ENCODE measurements around the gene SRPX2.

SRPX2 gene

DNA sequence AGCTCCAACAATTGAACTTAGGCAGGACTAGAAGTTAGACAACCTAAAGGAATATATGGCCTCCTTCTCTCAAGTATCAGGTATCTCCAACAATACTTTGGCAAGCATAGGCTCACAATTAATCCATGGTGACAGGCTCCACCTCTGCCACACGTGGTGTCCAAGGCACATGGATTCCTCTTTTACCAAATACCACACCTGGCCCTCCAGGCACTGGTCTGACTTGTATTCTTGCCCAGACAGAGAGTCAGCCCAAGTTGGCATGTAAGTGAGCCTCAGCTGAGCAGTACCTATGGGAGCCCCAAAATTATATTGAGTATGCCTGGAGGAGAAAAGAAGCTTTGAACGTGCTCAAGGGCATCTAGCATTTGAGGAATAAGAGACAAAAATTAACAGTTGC is 19.6 kb downstream of the SRPX2 start:
- TF ChIP-seq, protein P1, sequence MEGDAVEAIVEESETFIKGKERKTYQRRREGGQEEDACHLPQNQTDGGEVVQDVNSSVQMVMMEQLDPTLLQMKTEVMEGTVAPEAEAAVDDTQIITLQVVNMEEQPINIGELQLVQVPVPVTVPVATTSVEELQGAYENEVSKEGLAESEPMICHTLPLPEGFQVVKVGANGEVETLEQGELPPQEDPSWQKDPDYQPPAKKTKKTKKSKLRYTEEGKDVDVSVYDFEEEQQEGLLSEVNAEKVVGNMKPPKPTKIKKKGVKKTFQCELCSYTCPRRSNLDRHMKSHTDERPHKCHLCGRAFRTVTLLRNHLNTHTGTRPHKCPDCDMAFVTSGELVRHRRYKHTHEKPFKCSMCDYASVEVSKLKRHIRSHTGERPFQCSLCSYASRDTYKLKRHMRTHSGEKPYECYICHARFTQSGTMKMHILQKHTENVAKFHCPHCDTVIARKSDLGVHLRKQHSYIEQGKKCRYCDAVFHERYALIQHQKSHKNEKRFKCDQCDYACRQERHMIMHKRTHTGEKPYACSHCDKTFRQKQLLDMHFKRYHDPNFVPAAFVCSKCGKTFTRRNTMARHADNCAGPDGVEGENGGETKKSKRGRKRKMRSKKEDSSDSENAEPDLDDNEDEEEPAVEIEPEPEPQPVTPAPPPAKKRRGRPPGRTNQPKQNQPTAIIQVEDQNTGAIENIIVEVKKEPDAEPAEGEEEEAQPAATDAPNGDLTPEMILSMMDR (IDR thresholded peaks at IDR 0.05; ENCODE audit: low read depth, low read length), result no peak
- no peak for DNase-seq (ENCODE audit: extremely low read depth, low read depth)

DNA sequence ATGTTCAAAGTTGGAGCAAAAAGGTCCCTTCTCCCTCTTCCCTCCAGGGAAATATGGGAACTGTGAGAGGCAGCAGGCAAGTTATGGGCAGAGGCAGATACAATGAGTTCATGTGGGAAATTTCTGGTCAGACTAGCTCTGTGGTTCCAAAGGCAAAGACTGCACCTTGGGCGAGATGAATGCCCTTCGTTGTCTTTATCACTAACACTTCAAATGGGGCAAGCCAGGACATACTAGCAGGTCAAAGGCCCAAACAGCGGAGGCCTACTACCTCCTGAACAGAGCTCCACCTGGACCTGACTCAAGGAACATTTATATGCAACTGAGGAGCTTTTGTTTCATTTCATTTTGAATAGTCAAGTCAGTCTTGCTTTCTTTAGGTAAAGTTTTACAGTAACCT is 29.0 kb downstream of the SRPX2 start:
- TF ChIP-seq, protein P1 (IDR thresholded peaks at IDR 0.05; ENCODE audit: low read depth, low read length), result no peak
- no peak for DNase-seq (ENCODE audit: extremely low read depth, low read depth)

DNA sequence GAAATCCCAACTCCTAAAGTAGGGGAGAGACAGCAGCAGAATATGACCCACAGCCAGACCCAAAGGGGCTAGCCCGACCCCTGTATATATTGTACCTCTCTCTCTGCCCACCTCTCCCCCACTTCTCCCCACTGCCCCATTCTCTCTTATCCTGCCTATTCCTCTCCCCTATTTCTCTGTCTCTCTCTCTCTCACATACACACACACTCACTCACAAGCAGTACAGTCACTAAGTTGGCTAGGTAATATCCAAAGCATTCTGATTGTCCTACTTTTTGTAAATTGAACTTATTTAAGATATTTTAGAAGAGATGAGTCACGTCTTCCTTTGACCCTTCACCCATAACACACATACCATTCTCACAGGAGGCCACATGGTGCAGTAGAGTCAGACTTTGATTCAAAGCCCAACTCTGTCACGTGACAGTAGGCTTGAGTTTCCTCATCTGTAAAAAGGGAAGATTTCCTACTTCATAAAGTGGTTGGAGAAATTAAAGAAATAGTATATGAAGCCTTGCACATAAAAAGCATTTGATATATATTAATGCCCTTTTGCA is 29.5 kb downstream of the SRPX2 start:
- no peak for DNase-seq (ENCODE audit: extremely low read depth, low read depth)

DNA sequence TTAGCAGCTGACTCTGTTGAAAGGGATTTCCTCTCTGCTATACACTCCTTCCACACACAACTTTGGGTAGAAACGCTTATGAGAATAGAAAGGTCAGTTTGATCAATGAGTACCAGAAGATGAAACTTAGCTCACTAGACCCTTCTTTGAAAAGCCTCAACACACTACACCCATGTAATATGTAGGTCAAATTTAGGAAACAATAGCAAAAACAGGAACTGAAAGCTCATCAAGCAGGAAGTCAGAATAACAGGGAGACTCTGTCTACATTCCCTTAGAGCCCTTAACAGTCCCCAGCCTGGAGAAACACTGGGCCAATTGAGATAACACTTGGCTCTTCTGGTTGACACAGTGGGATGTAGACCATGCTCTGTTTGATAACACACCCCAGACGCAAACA is 30.7 kb downstream of the SRPX2 start:
- DNase-seq (ENCODE audit: extremely low read depth, low read depth), result no peak
- TF ChIP-seq, protein P1 (IDR thresholded peaks at IDR 0.05; ENCODE audit: low read depth, low read length), result no peak

More for the DNA sequence above, 29.5 kb downstream of the SRPX2 start:
- TF ChIP-seq, protein P1 (IDR thresholded peaks at IDR 0.05; ENCODE audit: low read depth, low read length), result no peak

DNA sequence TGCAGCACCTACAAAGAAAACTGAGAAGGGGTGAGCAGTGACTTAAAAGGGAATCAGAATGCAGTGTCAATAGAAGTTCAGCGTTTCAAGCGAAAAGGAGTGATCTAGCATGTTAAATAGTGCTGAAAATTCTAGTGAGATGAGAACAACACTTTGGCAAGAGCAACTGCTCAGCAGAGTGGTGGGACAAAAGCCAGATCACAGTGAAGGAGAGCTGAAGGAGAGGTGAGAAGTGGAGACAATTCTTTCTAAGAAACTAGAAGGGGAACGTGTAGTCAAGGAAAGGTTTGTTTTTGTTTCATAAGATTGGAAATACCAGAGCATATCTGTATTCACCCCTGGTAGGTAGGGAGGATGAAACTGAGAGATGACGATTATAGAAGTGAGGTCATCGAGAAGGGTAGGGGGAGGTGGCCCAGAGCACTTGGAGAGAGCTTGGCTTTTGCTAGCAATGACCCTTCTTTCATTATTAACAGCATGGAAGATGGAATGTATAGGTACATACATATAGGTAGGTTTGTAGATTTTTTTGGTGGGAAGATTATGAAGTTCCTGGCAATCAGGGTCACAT is 33.7 kb downstream of the SRPX2 start:
- no peak for DNase-seq (ENCODE audit: extremely low read depth, low read depth)
- TF ChIP-seq, protein P1 (IDR thresholded peaks at IDR 0.05; ENCODE audit: low read depth, low read length), result no peak

DNA sequence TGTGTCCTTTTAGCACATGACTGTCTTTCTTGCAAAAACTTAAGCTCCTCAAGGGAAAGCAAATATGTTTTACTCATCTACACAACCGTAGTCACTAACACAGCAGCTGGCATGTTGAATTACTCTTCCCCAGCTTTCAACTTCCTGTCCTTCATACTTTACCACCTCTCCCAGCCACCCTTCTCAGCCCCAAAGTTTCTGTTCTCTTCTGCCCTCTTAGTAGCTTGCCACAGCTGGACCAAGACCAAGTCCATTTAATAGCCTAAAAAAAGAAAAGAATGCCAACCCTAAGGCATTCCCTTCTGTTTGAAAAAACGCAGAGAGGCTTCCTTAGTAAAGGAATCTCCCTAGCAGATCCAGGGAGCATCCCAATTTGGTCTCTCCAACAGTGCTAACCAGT is 36.8 kb downstream of the SRPX2 start:
- TF ChIP-seq, protein P1 (IDR thresholded peaks at IDR 0.05; ENCODE audit: low read depth, low read length), result no peak
- DNase-seq (ENCODE audit: extremely low read depth, low read depth), result no peak

DNA sequence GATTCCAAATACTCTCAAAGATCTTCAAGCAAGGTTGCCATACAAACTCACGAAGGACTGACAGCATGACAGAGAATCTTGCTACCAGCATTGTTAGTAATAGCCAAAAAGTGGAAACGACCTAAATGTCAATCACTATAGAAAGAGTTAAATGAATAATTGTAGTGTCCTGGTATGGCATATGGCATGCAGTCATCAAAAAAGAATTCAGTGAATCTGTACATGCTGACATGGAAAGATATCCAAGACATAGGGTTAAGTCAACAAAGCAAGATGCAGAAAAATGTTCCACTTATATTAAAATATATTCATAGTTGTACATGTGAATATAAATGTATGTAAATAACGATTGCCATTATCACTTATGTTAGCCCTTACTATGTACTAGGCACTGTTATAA is 37.6 kb downstream of the SRPX2 start:
- no peak for DNase-seq (ENCODE audit: extremely low read depth, low read depth)
- TF ChIP-seq, protein P1 (IDR thresholded peaks at IDR 0.05; ENCODE audit: low read depth, low read length), result no peak
